GM21447 (cell line): ENCODE data around the gene CCM2.

Experiments used
- ATAC-seq: cut with Tn5 transposase; IDR thresholded peaks from one replicate; pipeline ENCODE4 v1.9.1; 2021; ENCODE audit not compliant: unreplicated experiment

Gene CCM2

DNA sequence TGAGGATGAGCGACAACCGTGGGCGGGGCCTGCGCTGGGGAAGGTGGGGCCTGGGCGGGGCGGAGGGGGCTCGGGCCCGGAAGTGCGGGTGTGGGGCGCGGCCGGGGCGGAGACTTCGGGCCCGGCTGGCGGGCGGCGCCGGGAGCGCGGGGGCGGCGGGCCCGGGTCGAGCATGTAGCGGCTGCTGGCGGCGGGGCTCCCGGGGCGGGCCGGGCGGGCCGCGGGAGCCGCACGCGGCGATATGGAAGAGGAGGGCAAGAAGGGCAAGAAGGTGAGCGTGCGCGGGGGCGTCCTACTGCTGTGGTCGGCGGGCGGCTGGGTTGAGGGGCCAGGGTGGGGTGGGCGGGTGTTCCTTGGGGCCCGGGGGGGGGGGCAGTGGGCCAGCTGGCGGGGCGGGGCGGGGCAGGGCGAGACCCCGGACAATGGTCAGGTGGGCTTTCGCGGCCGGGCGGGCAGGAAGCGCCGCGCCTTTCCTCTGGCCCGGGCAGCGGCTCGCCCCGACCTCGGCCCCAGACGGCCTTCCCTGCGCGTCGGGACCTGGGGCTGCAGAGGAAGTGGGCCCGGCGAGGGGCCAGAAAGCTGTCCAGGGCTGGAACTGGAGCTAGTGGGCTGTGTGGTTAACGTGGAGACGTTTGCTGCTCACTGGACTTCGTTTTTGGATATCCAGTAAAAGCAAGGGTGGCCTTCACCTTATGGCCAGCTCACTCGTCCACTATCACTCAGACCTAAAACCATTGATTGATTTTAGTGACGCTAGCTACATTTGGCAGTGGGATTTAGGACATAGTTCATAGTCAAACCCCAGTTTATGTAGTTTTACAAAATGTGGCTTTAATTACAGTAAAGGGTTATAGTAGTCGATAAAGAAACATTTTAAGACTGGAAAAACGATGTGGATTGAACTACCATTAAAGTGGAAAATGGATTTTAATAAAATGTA lies at the start of gene CCM2:
CCM2 (plus strand) TSS at position 109 of the 940 bp plus-strand sequence; CDS start at position 242, 133 bp downstream.
- peak; percentile 0 for ATAC-seq

DNA sequence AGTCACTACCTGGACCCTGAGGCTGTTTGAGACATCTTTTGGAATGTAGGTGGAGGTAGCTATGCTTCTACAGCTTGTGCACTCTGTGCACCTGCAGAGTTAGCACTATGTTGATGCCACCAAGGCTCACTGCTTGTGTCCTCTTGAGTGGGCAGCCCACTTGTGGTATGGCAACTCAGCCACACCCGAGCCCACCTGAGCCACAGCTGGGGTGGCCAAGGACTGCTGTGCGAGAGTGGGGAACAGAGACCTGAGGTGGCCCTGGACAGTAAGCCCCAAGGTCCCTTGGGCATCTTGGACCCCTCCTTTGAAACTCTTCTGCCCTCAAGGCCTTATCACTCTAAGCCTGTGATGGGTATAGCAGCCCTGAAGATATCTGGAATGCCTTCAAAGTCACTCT lies 46.8 kb upstream of the CCM2 start:
- ATAC-seq, result no peak

DNA sequence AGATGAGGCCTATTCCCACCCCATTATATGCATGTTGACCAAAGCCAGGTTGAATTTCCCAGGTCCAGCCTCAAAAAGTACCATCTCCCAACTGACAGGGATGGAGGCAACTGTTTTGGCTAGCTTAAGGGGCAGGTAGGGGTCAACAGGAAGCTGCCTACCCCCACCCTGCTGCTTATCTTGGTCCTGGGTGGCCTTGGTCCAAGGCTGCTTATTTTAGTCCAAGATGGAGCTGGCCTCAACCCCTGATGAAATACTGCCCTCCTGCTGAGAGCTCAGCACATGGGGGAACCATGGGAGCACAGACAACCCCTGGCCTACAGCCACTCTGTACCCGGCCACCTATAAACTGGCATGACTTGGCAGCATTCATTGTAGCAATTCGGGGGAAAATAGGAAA lies 44.3 kb upstream of the CCM2 start:
- no peak for ATAC-seq

DNA sequence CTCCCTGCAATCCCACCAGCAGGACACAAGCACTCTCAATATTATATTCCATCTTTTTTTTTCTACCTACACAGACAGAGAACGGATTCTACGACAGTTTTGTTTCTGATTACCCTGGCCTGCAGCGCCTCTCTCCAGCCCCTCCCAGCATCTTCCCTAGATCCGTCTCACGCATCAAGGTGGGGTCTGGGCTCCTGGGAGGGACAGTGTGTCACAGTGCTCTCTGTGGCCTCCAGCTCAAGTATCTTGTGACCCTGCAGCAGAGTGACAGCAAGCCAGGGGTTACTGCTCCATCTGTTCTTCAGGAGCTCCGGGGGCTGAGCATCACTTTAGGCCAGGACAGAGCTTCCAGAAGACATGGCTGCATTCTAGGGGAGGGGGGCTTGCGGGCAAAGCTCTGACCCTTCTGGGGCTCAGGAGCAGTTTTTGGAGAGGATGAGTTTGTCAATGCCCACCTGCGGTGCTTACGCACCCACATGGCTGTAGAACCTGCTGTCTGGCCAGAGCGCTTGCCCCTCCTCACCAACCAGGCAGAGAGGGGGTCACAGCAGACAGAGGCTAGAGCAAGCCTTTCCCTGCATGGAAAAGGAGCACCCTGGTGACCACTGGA lies 43.7 kb upstream of the CCM2 start:
- no peak for ATAC-seq

DNA sequence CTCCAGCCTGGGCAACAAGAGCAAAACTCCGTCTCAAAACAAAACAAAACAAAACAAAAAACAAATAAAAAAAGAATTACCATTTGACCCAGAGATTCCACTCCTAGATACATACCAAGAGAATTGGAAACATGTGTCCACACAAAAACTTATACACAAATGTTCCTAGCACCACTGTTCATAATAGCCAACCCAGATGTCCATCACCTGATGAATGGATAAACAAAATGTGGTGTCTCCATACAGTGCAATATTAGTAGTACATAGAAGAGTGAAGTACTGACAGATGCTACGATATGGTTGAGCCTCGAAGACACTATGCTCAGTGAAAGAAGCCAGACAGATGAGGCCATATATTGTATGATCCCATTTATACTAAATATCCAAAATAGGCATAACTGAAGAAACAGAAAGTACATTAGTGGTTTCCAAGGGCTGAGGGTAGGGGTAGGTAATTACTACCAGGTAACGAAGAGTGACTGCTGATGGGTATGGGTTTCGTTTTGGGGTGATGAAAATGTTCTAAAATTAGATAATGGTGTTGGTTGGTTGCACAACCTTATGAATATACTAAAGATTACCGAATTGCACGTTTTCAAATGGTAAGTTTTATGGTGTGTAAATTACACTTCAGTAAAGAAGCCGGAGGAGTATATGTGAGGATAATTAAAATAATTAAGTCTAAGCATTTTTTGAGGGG lies 41.2 kb upstream of the CCM2 start:
- no peak for ATAC-seq

DNA sequence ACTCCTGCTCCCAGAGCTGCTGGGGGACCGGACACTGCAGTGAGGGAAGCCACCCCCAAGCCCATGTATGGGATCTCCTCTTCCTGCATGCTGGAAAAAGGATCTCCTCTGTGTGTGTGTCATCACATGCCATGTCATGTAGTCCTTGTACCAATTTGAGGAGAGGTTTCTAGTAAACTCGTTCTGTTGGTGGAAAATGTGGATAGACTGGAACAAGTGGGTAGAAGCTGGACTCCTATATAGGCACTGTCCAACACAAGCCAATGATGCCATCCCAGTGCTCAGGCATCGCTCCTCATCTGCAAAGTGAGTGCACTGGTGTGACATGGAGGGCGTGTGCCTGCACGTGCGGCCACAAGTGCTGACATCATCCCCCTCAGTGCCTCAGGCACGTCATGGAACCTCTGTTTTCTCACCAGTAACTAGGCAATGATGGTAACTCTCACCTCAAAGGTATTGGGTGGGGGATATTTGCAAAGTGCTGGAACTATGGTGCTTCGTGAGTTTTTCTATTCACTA lies 40.5 kb upstream of the CCM2 start:
- ATAC-seq, result no peak

DNA sequence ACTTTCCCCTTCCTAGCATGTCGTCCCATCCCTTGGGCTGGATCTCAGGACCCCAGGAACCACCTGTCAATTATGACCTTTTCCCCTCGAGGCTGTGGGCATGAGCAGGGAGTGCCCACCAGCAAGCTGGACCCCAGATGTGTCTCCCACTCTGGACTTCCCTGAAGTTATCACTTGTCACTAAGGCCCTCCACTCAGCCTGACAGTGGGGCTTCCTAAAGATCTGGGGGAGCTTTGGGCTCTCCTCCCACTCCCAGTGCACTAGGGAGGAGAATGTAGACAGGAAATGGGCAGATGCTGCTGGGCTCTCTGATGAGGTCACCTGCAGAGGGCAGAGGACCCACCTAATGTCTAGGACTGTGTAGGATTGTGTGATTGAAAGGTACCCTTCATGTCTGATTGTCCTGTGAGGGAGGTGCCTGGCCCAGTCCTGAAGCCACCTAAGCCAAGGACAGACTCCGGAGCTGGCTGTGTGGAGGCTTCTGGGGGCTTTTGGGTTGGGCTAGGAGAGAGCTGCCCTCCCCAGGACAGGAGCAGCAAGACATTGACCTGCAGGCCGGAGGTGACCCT lies 39.9 kb upstream of the CCM2 start:
- no peak for ATAC-seq

DNA sequence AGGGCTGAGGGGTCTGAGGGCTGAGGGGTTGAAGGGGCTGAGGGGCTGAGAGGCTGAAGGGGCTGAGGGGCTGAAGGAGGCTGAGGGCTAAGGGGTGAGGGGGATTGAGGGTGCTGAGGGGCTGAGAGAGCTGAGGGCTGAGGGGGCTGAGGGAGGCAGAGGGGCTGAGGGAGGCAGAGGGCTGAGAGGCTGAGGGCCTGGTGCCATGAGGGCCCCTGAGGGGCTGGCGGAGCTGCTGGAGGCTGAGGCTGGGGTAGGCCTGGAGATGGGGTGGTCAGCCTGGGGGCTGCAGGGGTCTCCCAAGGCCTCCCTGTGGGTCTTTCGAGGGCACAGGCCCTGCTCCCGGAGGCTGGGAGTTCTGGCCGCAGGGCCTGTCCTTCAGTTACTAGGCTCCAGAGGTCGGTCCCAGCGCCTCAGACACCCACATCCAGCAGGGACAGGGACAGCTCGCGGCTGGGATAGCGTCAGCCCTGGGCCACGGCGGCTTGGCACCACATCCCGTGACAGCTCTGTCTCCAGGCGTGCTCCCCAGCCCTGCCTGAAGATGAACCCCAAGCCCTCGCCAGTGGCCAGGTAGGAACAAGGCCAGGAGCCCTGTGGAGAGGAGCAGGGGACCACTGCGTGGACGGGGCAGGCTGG lies 38.0 kb upstream of the CCM2 start:
- no peak for ATAC-seq

DNA sequence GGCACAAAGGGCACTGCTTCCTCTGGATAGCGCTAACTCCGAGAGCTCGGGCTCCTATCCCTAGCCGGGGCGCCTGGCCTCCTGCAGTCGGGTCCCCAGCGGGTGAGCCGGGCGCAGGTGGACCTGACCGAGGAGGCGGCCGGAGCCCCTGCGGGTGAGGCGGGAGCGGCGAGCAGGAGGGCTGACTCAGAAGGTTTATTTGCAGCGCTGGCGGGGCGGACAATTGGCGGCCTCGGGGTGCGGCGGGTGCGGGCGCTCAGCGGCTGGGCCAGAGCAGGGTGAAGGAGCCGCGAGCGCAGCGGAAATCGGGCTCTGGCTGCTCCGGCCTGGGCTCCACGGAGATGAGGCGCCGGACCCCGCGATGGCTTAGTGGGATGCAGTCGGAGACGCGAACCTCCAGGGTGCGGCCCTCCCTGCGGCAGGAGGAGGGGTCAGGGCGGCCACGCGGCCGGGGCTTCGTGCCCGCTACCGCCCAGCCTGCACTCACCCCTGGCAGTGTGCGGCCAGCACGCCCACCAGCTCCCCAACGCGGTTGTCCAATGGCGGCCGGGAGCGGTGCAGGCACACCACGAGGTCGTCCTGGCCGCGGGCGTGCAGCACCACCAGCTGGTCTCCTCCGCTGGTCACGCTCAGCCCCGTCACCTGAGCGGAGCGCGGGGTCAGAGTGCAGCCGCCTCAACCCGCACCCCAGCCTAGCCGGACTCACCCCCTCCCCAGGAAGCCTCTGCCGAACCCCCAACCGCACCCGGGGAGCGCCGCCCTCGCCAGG lies 37.3 kb upstream of the CCM2 start:
- ATAC-seq, result no peak

DNA sequence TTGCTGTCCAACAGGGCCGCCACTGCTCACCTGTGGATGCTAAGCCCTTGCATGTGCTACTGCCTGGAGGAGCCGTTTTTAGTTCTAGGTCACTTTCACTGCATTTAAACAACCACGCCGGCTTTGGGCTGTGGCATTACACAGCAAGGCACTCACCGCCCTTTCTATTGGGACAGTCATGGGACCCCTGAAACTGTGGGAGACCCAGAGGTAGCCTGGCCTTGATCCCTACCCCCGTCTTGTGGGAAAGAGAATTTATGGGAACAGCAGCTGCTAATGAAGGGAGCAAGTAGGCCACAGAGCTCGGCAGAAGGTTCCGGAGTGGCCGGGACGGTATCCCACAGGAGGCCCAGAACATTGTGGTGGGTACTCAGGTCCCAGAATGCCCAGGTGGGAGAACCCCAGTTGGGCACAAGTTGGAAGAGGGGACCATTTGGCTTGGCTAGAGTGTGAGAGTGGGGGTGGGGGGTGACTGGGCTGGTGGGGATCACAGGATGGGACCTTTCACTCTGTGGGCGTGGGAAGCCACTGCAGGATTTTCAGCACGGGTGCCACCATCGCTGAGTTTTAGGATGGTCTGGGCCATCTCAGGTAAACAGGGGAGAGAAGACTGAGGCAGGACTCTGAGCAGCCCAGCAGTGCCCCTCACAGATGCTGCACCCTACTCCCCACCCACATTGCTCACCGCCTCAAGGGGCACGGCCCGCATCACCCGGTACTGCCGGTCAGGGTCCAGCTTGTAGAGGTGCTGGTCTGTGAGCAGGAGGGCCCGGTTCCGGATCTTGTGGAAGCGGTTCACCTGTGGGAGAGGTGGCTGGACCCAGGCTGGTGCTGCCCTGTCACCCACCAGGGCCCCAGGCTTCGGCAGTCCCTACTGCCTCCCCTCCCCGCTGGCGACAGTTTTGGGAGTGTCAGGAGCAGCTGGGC lies 36.4 kb upstream of the CCM2 start:
- no peak for ATAC-seq

DNA sequence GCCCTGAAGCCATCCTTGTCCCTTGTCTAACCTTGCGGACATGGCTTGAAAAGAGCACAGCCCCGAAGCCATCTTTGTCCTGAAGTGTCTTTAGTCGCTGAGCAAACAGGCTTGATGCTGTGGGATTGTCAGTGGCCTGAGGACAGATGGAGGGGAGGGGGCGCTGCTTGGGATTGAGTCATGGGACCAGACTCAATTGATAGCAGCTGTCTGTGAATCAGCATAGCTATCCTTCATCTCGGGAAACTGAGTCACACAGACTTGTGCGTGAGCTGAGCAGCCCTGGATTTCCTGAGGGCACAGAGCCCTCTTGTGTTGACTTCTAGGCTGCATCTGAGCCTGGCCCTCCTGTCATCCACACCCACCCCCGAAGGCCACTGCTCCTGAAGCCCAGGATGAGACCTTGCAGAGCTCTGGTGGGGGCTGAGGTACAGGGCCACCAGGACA lies 35.6 kb upstream of the CCM2 start:
- ATAC-seq, result no peak

DNA sequence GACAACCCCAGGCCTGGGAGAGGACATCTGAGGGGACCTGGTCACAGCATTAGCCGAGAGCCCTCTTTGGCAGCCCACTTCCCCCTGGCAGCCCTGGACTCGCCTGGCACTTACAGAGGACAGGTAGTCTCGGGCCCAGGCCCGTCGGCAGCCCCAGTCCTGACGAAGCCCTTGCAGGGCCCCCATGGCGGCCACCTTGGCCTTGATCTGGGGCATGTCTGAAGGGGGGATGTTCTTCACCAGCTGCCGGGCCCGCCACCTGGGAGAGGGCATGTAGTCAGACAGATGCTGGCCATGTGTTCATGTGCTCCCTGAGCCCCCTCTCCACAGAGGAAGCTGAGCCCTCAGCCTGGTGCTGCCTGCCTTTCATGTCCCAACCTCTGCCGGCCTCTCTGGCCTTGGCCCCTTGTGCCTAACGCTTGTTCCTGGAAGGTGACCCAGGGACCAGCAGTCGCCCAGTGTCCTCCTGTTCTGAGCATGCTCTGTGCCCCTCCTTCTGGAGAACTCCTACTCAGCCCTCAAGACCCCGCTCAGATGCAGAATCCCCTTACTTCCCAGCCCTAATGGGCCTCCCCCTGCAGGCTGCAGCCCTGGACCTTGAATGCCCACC lies 35.1 kb upstream of the CCM2 start:
- no peak for ATAC-seq

DNA sequence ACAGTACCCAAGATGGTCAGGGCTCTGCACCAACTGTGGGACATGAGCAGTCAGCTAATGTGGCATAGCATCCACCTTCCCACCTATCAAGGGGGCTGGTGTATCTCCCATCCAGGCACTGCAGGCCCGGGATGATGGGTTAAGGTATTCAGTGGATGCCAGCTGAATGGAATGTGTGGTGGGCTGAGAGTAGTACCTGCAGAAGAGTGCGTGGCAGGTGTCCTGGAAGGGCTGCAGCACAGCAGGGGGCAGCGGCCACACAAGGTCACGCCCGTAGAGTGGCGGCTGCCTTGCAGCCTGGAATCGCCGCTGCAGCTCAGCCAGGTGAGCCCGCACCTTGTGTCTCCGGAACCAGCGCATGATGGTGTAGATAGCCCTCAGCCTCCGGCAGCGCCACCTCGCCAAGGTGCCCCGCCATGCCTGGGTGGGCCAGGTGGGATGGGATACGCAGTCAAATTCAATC lies 34.5 kb upstream of the CCM2 start:
- no peak for ATAC-seq

DNA sequence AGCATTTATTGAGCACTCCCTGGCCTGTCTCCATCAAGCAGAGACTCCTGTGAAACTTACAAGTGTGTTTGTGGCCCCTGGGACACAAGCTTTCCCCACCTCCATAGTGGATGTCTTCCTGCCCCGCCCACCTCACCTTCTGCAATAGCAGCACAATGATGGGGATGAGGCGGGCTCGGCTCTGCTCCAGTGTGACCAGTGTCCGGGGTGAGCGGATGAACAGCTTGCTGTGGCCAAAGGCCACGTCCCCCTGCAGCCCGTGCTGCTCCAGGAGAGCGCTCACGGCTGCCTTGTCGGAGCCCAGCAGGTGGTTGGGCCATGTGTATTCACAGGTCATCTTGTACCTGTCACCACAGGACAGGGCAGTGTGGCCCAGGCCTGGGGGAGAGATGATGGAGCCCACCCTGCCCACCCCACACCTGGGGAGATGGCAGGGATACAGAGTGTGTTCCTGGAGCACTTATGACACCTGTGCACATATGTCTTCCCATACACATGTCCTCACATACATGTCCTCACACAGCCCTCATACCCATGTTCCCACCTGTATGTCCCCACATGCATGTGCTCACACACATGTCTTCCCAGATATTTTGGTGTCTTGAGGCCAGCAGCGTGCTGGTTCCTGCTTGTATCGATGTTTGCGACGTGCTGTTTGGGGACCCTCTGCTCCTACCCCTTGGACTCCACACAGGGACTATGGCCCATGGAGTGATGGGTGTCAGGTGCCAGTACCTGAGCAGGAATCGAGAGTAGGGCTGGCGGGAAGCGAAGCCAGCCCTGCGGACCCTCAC lies 33.9 kb upstream of the CCM2 start:
- ATAC-seq, result no peak

DNA sequence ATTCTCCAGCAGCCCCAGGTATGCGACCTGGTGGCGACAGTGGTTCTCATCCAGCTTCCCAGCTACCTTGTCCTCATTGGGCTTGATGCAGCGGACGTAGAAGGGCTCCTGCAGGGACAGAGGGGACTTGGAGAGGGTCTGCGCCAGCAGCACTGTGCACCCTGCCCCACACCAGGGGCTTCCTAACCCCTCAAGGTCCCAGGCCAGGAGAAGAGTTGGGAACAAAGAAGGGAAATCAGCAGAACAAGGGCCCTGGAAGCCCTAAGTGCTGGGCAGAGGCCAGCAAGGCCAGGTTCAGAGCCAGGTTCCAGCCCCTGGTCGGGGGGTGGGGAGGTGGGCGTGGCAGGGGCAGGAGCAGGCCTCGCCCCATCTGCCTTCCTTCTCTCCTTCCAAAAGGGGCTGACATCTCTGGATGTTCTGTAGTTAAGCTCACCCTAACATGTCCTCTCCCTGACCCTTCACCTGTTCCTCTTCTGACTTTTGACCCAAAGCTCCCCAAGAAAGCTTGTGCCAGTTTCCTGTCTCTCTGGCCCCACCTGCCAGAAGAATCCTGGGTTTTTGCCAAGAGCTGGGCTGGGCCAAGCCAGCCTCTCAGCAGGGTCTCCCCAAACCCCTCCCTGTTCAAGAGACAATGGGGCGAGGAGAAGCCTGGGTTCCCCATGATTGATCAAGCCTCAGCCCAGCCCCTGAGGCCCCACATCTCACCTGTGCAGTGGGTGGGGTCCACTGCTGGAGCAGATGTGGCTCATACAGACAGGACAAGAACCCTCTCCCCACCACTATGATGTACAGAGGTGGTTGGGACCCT lies 33.1 kb upstream of the CCM2 start:
- no peak for ATAC-seq

DNA sequence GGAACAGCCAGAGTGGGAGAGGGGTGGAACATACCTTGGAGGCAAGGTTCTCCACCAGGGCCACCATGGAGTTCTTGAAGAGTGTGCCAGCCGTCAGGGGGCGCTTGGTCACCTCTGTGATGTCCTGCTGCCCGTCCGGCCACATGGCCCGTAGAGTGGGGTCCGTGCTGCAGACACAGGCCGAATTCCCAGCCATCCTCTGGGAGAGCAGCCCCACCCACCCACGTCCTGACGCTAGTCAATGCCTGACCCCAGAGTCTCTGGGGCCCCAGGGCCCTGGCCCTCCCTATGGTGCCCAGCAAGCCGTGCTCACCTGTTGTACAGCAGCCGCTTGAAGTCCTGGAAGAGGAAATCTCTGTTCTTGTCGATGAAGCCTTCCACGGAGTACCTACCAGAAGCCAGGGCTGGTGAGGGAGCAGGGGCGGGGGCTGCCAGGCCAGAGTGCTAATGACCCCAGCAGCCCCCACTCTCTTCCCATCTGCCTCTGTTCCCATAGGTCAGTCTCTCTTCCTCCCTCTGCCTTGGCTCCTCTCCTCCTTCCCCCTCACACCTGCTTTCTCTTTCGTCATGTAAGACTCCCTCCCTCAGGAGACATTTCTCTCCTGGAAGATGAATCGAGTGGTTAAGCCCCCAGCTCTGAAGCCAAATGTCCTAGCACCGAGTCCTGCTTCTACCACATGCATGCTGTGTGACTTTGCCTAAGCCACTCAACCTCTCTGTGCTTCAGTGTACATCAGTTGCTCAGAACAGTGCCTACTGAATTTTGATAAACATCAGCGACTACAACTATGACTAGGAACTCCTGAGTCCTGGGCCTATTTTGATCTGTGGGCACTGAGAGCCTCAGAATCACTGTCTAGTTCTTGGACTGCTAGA lies 32.2 kb upstream of the CCM2 start:
- no peak for ATAC-seq
